Fibroblast of villous mesenchyme (primary cell): ENCODE data around the gene PCDHB2. TPM values are rescaled to one million over a fixed set of nuclear protein-coding genes. Genes with fewer than 3 reads are reported as not detected.
"Not testable (repeated sequence)": the region's sequence is repeated elsewhere in the genome, so short reads cannot be mapped to it uniquely, and the experiment has no call there.

Experiments used
- DNase-seq: peaks from one replicate; pipeline ENCODE4 v3.0.0-alpha.2; 2010; ENCODE audit warnings: low read depth
- H3K4me3 ChIP-seq: 2 replicates; pipeline ENCODE4 v1.5.1; 2011; ENCODE audit warnings: low read depth, mild to moderate bottlenecking, low read length
- CTCF ChIP-seq: IDR thresholded peaks from 2 replicates; pipeline ENCODE4 v1.5.1; 2012; ENCODE audit warnings: low read depth, mild to moderate bottlenecking, low read length; ENCODE audit not compliant: insufficient read depth
- total RNA-seq: library from RNA; depleted of rRNA; stranded (reverse); fragments of >200 nt; gene quantifications from 2 replicates; pipeline ENCODE4 v1.2.3, GENCODE V29; 2012

Gene PCDHB2
- total RNA-seq, 1 donor, result under 0.01 TPM

- DNase-seq, result no peak
- H3K4me3 ChIP-seq, result no peak within 1 kb of the TSS
- TF ChIP-seq CTCF, result no peak
These were observed 27.1 kb downstream of the PCDHB2 start, which contains the start of gene PCDHB4 for GRCh38 chr5:141121563-141121962. Gene PCDHB4 (plus strand): TSS chr5:141121818. CDS start chr5:141121999, 181 bp downstream.

- DNase-seq, result no peak
- TF ChIP-seq CTCF, result no peak
- no peak overlapping the region for H3K4me3 ChIP-seq
These were observed 27.6 kb downstream of the PCDHB2 start for GRCh38 chr5:141121985-141122384.

DNA sequence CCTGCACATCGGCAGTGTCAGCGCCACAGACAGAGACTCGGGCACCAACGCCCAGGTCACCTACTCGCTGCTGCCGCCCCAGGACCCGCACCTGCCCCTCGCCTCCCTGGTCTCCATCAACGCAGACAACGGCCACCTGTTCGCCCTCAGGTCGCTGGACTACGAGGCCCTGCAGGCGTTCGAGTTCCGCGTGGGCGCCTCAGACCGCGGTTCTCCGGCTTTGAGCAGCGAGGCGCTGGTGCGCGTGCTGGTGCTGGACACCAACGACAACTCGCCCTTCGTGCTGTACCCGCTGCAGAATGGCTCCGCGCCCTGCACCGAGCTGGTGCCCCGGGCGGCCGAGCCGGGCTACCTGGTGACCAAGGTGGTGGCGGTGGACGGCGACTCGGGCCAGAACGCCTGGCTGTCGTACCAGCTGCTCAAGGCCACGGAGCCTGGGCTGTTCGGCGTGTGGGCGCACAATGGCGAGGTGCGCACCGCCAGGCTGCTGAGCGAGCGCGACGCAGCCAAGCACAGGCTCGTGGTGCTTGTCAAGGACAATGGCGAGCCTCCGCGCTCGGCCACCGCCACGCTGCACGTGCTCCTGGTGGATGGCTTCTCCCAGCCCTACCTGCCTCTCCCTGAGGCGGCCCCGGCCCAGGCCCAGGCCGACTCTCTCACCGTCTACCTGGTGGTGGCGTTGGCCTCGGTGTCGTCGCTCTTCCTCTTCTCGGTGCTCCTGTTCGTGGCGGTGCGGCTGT lies 29.2 kb downstream of the PCDHB2 start:
- DNase-seq, H3K4me3 ChIP-seq: not testable (repeated sequence)

DNA sequence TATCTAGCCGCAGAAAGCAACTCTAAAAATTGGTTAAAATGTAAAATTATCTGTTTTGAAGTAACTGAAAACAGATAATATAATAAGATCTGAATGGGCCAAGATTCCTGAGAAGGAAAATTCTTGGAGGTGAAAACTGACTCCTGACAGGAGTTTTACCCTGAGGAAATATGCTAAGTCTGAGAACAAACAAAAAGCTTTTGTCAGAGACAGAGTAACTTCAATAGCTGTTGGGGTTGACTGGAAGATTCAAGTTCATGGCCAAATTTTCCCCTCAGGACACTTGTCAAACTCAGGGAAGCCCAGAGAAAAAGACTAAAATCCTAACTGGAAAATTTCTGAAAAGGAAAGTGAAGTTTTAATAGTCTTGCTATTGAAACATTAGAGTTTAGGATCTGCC lies 32.9 kb downstream of the PCDHB2 start:
- no peak for DNase-seq
- no peak overlapping the region for H3K4me3 ChIP-seq
- TF ChIP-seq CTCF, result no peak

DNA sequence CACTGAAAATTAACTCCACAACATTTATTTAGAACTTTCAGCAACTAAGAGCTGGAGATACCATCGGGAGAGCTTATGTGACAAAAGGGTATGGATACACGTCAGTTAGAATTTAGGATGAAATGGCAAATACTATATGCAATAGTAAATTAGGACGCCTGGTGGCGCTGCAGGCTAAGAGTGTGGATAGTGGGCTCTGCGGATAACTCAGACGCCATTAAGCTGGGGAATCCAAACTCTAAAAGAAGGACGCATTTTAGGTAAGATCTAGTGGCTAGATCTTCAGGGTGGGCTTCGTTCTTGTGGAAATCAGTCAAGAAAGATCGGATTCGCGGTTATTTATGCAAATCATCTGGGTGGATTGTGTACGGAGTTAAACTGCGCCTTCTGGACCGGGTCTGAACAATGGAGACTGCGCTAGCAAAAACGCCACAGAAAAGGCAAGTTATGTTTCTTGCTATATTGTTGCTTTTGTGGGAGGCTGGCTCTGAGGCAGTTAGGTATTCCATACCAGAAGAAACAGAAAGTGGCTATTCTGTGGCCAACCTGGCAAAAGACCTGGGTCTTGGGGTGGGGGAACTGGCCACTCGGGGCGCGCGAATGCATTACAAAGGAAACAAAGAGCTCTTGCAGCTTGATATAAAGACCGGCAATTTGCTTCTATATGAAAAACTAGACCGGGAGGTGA lies 40.8 kb downstream of the PCDHB2 start, which contains the start of gene PCDHB5:
PCDHB5 (plus strand) TSS at position 177 of the 688 bp plus-strand sequence; CDS start at position 406, 229 bp downstream.
- peak within 1 kb of the TSS; percentile 38 for H3K4me3 ChIP-seq
- peak; percentile 4 for DNase-seq
- peak; percentile 36 for TF ChIP-seq CTCF

GRCh38 chr5:141135718-141136266 lies 41.4 kb downstream of the PCDHB2 start:
- H3K4me3 ChIP-seq, result peak overlapping the region; percentile 38
- DNase-seq, result no peak
- TF ChIP-seq CTCF, result no peak

DNA sequence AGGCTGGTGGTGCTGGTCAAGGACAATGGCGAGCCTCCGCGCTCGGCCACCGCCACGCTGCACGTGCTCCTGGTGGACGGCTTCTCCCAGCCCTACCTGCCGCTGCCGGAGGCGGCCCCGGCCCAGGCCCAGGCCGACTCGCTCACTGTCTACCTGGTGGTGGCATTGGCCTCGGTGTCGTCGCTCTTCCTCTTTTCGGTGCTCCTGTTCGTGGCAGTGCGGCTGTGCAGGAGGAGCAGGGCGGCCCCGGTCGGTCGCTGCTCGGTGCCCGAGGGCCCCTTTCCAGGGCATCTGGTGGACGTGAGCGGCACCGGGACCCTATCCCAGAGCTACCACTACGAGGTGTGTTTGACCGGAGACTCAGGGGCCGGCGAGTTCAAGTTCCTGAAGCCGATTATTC lies 42.9 kb downstream of the PCDHB2 start:
- H3K4me3 ChIP-seq, DNase-seq: not testable (repeated sequence)

Other genes starting within 250 kb of the PCDHB2 start
- gene PCDHA9, start 246.2 kb upstream of the PCDHB2 start, total RNA-seq, result under 0.01 TPM in 2 replicates
- under 0.01 TPM in 2 replicates for gene PCDHA10, start 238.7 kb upstream of the PCDHB2 start, total RNA-seq
- under 0.01 TPM in 2 replicates for gene PCDHA11, start 225.7 kb upstream of the PCDHB2 start, total RNA-seq
- gene PCDHA12, start 219.3 kb upstream of the PCDHB2 start, total RNA-seq, result under 0.01 TPM in 2 replicates
- under 0.01 TPM in 2 replicates for gene PCDHA13, start 212.5 kb upstream of the PCDHB2 start, total RNA-seq
- gene PCDHAC1, start 168.3 kb upstream of the PCDHB2 start, total RNA-seq, result under 0.01 TPM in 2 replicates
- under 0.01 TPM in 2 replicates for gene PCDHAC2, start 128.1 kb upstream of the PCDHB2 start, total RNA-seq
- not detected in 2 replicates for gene PCDHB1, start 43.2 kb upstream of the PCDHB2 start, total RNA-seq
- gene PCDHB3, start 5.9 kb downstream of the PCDHB2 start, total RNA-seq, result 0.32 and 0.43 TPM in 2 replicates
- under 0.01 TPM in 2 replicates for gene PCDHB4, start 27.2 kb downstream of the PCDHB2 start, total RNA-seq
- gene PCDHB5, start 40.6 kb downstream of the PCDHB2 start, total RNA-seq, result under 0.01 and 0.32 TPM in 2 replicates
- under 0.01 TPM in 2 replicates for gene PCDHB6, start 55.4 kb downstream of the PCDHB2 start, total RNA-seq
- gene PCDHB7, start 78.0 kb downstream of the PCDHB2 start, total RNA-seq, result under 0.01 and 0.43 TPM in 2 replicates
- under 0.01 TPM in 2 replicates for gene PCDHB8, start 83.2 kb downstream of the PCDHB2 start, total RNA-seq
- under 0.01 and 0.32 TPM in 2 replicates for gene PCDHB16, start 87.8 kb downstream of the PCDHB2 start, total RNA-seq
- under 0.01 and 0.64 TPM in 2 replicates for gene PCDHB9, start 92.5 kb downstream of the PCDHB2 start, total RNA-seq
- gene PCDHB10, start 97.7 kb downstream of the PCDHB2 start, total RNA-seq, result under 0.01 and 0.32 TPM in 2 replicates
- gene PCDHB11, start 105.0 kb downstream of the PCDHB2 start, total RNA-seq, result 0.32 TPM in 1 of 2 replicates, not detected in the other
- gene PCDHB12, start 114.1 kb downstream of the PCDHB2 start, total RNA-seq, result under 0.01 TPM in 1 of 2 replicates, not detected in the other
- under 0.01 and 0.32 TPM in 2 replicates for gene PCDHB13, start 119.3 kb downstream of the PCDHB2 start, total RNA-seq
- gene PCDHB14, start 128.7 kb downstream of the PCDHB2 start, total RNA-seq, result 0.32 and 0.43 TPM in 2 replicates
- under 0.01 TPM in 2 replicates for gene PCDHB15, start 150.8 kb downstream of the PCDHB2 start, total RNA-seq
- gene SLC25A2, start 209.4 kb downstream of the PCDHB2 start, total RNA-seq, result under 0.01 and 0.64 TPM in 2 replicates
- gene TAF7, start 226.2 kb downstream of the PCDHB2 start, total RNA-seq, result 49.3 and 73.0 TPM in 2 replicates
- 0.64 and 0.86 TPM in 2 replicates for gene PCDHGA1, start 235.9 kb downstream of the PCDHB2 start, total RNA-seq
- gene PCDHGA2, start 244.1 kb downstream of the PCDHB2 start, total RNA-seq, result 2.6 and 3.0 TPM in 2 replicates
- gene PCDHGA3, start 249.2 kb downstream of the PCDHB2 start, total RNA-seq, result 3.2 and 4.3 TPM in 2 replicates